ENCODE data around the gene SEMG1.

Gene SEMG1

DNA sequence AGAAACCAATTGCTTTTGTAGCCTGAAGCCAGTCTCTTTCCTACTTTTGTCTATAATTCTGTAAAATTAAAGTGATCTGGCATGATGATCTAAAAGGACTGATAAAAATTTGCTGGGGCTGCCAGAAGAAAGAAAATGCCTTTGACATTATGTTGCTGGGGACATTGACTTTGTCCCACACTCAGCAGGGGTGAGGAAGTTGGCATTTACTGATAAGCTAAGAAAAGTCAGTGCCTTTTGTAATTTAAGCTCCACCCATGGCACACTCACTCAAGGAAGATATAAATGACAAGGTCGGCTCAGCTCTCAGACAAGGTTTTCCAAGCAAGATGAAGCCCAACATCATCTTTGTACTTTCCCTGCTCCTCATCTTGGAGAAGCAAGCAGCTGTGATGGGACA lies at the start of gene SEMG1:
Gene SEMG1 (plus strand): TSS at position 309 of the 400 bp plus-strand sequence. CDS start 21 bp downstream, at position 330.
- DNase-seq, result no peak

GRCh38 chr20:45157962-45158361 lies 48.9 kb upstream of the SEMG1 start:
- DNase-seq, result no peak

GRCh38 chr20:45163083-45163803 lies 43.6 kb upstream of the SEMG1 start:
- DNase-seq, result no peak

- no peak for DNase-seq
These were observed 41.9 kb upstream of the SEMG1 start for GRCh38 chr20:45164906-45165305.

- no peak for DNase-seq
These were observed 33.3 kb upstream of the SEMG1 start for GRCh38 chr20:45173522-45173921.

GRCh38 chr20:45174434-45175364 lies 32.1 kb upstream of the SEMG1 start, which contains the start of gene PI3:
Gene PI3, plus strand, starts transcription at chr20:45174902. Its CDS starts 21 bp downstream, at chr20:45174923.
- DNase-seq, result no peak

DNA sequence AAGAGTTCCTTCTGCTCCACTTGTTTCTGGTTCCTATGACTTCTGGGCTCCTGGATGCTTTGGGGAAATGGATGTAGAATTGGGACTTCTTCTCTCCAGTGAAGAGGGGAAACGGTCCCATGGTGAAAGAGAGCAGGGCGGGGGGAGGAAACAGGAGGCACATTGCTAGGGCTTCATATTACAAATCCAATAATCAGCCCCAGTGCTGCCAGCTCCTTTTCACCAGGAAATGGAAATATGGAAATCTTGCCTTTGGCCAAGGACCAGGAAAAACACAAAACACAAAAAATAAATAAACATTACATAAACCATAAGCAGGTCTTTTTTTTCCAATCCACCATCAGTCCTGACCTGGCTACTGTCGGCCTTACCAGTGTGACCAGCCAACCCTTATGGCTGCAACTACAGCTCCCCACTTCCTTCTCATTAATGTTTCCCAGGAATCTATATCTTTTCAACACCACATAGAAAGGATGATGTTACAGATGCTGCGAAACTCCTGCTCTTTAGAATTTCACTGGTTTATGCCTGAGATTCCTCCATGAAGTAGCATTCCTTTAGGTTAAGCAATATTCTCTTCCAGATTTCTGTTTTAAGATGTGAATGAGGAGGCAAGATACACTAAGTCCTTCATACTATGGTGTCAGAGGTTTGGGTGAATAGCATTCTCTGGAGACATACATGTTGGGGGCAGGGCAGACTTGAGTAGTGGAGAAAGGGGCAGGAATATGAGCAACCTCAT lies 30.1 kb upstream of the SEMG1 start:
- DNase-seq, result no peak

- no peak for DNase-seq
These were observed 27.7 kb upstream of the SEMG1 start for GRCh38 chr20:45179166-45179565.

DNA sequence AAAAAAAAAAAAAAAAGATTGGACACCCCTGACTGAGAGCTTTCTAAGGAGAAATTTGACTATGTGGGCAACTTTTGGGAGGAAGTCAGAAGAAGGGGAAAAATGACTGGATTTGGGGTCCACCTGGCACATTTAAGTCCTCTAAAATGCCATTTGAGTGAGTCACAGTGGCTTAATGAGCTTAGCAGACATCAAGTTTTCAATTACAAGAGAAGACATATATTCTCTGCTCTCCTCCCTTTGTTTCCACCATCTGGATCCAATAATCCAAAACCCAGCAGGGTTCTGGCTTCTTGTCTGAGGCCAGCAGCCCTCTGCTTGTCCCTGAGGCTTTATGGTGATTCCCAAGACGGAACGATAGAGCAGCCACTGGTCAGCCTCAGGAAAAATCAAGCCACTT lies 25.2 kb upstream of the SEMG1 start:
- DNase-seq, result no peak

- no peak for DNase-seq
These were observed 23.7 kb upstream of the SEMG1 start for GRCh38 chr20:45183084-45183483.

DNA sequence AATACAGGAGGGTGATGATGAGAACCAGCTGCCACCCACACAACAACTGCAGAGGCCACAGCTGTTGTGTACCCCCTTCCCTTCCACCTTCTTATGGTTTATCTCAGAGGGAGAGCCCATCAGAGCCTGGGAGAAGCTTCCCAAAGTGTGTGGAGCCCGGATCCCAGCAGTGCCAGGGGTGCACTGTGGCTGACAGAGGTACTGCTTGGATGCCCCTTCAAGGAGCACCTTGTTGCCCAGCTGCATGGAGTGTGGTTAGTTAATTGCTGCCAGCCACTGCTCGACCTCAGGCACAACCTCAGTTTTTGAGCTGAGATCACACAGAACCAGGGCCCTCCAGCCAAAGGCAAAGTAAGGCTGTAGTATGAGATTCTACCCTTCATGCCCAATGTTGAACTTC lies 19.1 kb upstream of the SEMG1 start:
- DNase-seq, result no peak

DNA sequence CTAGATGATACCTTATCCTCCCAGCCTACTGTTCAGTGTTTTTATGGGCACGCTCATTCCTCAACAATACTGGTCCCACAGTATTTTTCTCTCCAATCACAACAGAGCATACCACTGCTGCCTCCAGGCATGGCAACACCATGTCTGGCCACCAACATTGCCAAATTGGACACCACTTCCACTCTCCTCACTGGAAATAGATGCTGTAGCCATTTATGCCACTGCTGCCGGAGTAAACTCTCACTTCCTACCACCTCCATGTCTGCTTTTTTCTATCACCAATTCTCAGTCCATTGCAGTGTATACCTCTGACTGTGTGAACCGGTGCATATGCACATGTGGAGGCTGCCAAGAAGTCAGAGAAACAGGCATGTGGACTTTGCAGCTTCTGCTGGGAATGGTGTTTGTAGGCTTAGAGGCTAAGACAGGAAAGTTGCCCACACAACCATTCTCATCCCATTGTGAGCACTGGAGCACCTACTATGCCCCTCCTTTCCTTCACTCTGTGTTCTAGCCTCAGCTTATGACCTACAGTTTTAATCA lies 17.7 kb upstream of the SEMG1 start:
- DNase-seq, result no peak

GRCh38 chr20:45189861-45190260 lies 17.0 kb upstream of the SEMG1 start:
- no peak for DNase-seq

DNA sequence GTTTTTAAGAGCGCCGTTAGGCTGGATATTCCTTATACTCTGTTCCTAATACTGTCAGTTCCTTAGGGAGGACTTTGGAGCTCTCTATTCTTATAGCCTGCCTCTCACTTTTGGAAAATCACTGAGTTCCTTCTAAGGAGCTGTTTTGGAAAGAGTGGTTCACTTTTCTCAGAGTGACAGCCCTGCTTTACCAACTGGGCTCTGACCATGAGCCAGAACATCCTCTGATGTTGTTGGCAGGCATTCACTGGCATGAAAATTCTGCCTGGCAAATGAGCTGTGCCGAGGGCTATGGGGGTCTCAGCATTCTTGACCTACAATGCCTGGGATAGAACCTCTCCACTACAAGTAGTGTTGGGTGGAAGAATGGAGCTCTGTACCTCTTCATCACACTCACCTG lies 14.9 kb upstream of the SEMG1 start:
- no peak for DNase-seq

DNA sequence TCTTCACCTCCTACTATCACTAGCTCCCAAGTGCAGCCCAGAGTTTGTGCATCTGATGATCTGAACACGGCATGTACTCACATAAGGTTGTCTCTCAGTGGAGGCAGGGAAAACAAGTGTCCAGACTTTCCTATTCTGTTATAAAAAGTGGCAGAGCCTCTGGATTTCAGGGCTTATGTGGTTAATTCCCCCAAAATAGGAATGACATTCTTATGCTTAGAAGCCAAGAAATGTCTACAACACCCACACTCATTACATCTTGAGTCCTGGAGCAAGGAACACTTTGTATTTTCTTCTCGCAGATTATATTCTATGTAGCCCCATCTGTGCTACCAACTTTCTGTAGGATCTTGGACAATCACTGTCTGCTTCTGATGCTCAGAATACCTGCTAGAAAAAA lies 13.5 kb upstream of the SEMG1 start:
- DNase-seq, result no peak

GRCh38 chr20:45209924-45210323 lies 3.1 kb downstream of the SEMG1 start:
- no peak for DNase-seq

GRCh38 chr20:45211569-45212474 lies 5.0 kb downstream of the SEMG1 start:
- DNase-seq, result no peak

- no peak for DNase-seq
These were observed 6.0 kb downstream of the SEMG1 start for GRCh38 chr20:45212836-45213235.

- DNase-seq, result no peak
These were observed 11.3 kb downstream of the SEMG1 start for GRCh38 chr20:45218124-45218523.

DNA sequence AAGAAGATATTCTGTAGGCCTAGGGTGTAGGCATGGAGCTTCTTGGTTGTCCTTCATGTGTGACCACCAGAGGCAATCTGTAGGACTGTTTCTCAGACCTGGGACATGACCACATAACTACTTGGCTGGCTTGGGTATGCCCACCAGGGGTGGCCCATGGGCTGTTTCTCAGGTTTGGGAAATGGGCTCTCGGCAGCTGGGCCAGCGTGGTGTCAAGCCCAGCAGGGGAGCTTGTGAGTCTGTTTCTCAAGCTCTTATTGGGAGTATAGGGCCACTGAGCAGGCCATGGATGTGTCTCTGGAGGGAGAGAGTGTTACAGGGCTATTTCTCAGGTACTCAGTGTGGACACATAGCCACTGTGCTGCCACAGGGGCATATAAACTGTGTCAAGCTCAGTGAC lies 11.8 kb downstream of the SEMG1 start:
- DNase-seq, result no peak

DNA sequence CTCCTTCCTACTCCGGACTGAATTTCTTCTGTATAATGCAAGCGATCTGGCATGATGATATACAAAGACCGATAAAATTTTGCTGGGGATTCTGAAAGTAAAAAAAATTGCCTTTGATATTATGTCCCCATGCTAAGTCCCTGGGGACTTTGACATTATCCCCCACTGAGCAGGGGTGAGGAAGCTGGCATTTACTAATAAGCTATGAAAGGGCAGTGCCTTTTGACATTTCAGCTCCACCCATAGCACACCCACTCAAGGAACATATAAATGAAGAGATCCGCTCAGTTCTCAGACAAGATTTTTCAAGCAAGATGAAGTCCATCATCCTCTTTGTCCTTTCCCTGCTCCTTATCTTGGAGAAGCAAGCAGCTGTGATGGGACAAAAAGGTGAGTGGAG lies 14.2 kb downstream of the SEMG1 start, which contains the start of gene SEMG2:
Gene SEMG2 (plus strand): TSS at position 298 of the 400 bp plus-strand sequence. CDS start 17 bp downstream, at position 315.
- DNase-seq, result no peak

GRCh38 chr20:45223136-45223535 lies 16.3 kb downstream of the SEMG1 start:
- no peak for DNase-seq
